ENCODE measurements around the gene LRRC74B.

- TF ChIP-seq, protein P1, sequence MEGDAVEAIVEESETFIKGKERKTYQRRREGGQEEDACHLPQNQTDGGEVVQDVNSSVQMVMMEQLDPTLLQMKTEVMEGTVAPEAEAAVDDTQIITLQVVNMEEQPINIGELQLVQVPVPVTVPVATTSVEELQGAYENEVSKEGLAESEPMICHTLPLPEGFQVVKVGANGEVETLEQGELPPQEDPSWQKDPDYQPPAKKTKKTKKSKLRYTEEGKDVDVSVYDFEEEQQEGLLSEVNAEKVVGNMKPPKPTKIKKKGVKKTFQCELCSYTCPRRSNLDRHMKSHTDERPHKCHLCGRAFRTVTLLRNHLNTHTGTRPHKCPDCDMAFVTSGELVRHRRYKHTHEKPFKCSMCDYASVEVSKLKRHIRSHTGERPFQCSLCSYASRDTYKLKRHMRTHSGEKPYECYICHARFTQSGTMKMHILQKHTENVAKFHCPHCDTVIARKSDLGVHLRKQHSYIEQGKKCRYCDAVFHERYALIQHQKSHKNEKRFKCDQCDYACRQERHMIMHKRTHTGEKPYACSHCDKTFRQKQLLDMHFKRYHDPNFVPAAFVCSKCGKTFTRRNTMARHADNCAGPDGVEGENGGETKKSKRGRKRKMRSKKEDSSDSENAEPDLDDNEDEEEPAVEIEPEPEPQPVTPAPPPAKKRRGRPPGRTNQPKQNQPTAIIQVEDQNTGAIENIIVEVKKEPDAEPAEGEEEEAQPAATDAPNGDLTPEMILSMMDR (IDR thresholded peaks at IDR 0.05; ENCODE audit: insufficient read depth, low read length, poor library complexity, severe bottlenecking) = no peak
- TF ChIP-seq EZH2phosphoT487 (conservative IDR thresholded peaks at IDR 0.05; ENCODE audit: low read length) = no peak
These were observed 28.9 kb upstream of the LRRC74B start for GRCh38 chr22:21016644-21017420.
